GM12891 (cell line): ENCODE data around the gene OCSTAMP.

Experiments
- POLR2A ChIP-seq: IDR thresholded peaks from 2 replicates; pipeline ENCODE4 v1.6.1; 2011; ENCODE audit warnings: low read depth, low read length, control low read depth
- SPI1 ChIP-seq: IDR thresholded peaks from 2 replicates; pipeline ENCODE4 v1.6.1; 2011; ENCODE audit warnings: low read depth, low read length, control low read depth
- TAF1 ChIP-seq: IDR thresholded peaks from 2 replicates; pipeline ENCODE4 v1.6.1; 2011; ENCODE audit warnings: low read depth, low read length, control low read depth

DNA sequence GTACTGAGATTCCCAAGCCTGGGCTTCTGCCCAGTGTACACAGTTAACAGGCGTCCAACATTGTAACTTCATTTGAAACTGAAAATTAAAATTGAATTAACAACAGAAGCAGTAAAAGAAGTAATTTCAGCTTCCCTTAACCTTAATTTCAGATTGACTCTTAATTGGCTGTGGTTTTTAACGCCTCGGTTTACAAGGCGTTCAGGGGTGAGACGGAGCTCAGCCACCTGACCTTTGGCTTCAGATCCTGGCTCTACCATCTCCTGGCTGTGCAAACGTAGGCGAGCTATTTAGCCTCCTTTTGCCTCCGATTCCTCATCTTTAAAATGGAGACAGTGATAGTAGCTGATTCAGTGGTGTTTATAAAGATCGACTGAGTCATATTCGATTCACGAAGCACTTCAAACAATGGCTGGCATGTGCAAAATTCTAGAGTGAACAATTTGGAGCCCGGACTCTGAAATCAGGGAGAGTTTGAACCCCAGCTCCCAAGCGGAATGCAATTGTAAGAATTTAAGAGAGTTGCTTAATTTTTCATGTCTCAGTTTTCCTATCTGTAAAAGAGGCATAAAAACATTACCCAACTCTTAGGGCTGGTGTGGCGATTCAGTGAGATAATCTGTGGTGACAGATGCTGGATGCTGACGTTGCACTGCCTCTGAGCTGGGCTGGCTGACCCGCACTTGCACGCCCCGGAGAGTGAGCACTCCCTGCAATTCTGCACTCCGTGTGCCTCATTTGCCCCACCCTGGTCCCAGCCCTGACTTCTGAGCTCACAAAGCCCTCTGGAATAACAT lies 23.5 kb upstream of the OCSTAMP start:
- no peak for TF ChIP-seq POLR2A
- TF ChIP-seq SPI1, result no peak
- TF ChIP-seq TAF1, result no peak
